A172 (cell line): Measurements from ENCODE around the gene AXL. TPM values are rescaled to one million over a fixed set of nuclear protein-coding genes. Genes with fewer than 3 reads are reported as not detected.

ENCODE experiments used
- DNase-seq: peaks from one replicate; pipeline ENCODE4 v3.0.0-alpha.2; 2015; ENCODE audit warnings: low spot score
- total RNA-seq: library from RNA; depleted of rRNA; stranded (reverse); fragments of >200 nt; shearing (Covaris generic); gene quantifications from 2 replicates; pipeline ENCODE4 v1.2.3, GENCODE V29; 2014

Gene AXL
- total RNA-seq, 1 experiment from 2014 or later: 457 TPM

DNA sequence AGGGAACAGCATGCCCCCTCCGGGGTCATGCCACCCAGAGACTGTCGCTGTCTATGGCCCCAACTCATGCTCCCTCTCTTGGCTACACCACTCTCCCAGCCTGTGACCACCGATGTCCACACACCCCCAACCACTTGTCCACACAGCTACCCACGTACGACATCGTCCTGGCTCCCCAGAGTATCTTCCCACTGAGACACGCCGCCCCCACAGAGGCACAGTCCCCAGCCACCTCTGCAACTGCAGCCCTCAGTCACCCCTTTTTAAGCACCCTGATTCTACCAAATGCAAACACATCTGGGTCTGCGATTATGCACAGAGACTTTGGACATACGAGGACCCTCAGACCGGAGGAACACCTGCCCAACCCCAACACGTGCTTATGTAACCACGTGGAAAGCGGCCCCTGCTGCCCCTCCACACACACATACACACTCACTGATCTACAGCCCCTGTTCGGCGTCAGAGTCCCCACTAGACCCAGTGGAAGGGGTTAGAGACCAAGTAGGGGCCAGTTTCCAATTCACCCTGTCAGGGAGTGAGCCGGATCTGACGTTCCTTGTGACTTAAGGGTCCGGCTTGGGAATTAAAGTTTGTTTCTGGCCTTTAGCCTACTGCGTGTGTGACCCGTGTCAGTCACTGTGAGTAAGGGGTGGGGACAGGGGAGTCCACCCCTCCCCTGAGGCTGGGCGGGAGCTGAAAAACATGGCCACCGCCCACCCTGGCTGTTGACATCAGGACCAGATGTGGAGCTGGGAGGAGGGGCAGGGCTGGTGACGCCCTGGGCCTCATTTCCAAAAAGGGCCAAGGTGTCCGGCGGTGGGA is 11.9 kb upstream of the AXL start:
- no peak for DNase-seq

DNA sequence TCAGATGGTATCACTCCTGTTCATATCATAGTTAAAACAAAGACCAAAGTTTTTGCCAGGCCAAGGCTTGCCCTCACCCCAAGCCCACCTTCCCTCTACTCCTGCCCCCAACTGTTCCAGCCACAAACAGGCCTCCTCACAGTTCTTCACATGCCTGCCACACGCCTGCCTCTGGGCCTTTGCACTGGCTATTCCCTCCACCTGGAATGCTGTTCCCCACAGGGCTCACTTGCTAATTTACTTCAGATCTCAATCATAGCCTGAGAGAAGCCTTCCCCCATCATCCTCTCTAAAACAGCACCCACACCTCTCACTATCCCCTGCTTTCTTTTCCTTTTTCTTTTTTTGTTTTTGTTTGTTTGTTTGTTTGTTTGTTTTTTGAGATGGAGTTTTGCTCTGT is 4.9 kb upstream of the AXL start:
- DNase-seq: no peak

DNA sequence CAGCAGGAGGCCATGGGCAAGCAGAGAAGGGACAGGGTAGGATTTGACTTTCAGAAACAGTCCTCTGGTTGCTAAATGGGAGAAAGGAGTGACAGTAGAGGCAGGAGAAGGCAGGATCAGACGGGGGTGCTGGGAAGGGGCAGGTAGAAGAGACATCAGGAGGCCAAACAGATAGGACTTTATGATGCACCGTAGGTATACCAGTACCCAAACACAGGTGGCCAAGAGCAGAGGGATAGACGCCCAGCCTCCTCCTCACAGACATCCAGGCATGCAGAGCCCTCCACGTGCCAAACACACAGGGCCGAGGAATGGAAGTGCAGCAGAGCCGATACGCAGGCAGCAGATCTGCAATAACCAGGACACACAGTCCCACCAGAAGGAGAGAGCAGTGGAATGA is 1.3 kb upstream of the AXL start:
- DNase-seq: no peak

DNA sequence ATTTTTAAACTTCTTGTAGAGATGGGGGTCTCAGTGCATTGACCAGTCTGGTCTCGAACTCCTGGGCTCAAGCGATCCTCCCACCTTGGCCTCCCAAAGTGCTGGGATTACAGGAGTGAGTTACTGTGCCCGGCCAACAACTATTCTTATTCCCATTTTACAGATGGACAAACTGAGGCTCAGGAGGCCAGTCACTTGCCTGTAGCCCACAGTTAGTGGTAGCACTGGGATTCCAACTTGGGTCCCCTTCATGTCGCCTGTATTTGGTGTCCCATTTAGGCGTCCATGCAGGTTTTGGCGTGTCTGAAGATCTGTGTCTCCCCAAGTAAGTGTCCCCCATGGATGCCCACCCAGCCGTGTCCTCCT is 791 bp upstream of the AXL start:
- no peak for DNase-seq

DNA sequence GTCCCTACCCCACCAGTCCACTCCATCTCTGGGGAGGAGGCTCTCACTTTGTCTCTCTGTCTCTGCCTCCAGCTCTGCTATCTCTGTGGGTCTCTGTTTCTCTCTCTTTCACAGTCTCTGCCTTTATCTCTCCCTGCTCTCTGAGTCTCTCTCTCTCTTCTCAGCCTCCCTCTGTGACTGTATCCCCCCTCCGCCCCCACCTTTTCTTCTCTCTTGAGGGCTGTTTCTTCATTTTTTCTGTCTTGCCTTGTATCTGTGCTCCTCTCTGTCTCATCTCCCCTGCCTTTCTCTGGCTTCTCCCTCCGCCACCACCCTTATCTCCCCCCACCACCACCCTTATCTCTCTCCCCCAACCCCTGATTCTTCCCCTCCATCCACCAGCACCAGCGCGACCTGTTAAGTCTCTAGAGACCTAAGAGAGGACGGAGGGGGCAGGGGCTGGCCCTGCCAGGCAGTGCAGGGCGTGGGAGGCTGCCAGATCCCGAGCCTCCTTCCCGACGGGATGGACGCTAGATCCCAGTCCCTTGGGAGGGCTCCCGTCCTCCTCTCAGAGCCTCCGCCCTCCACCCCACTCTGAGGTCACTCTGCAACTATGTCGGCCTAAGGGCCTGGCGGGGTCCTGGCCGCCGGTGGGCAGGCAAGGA is 1.0 kb downstream of the AXL start:
- DNase-seq: peak; percentile 62

DNA sequence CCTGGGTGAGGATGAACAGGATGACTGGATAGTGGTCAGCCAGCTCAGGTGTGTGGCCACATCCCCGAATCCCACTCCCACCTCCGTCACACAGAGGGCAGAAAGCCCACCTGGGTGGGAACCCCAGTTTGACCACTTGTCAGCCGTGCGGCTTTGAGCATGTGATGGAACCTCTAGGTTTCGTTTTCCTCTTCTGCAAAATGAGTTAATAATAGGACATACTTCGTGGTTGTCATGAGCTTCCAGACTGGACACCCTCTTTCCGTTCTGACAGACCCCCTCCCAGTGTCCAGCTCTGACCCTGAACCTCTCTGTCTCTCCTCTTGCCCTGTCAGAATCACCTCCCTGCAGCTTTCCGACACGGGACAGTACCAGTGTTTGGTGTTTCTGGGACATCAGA is 1.8 kb downstream of the AXL start:
- no peak for DNase-seq

DNA sequence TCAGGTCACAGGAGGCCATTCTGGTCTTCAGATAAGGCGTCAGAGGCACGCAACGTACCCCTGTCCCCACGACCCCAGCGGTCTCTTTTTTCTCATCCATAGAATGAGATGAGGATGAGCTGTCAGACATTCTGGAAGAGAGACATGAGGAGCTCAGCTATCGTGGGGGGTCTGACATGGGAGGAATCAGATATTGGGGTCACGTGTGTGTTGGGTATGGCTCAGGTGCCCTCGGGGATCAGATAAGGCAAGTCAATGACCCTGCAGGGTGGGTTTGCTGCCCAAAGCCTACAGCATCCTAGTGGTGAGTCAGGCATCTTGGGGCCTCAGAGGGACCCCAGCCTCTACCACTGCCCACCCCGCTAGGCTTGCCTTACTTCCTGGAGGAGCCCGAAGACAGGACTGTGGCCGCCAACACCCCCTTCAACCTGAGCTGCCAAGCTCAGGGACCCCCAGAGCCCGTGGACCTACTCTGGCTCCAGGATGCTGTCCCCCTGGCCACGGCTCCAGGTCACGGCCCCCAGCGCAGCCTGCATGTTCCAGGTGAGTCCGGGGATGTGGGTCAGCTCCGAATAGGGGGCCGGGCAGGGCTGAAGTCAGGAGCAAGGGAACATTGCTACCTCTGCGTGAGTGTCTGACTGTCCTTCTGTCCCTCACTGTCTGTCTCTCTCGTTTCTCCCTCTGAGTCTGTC is 2.6 kb downstream of the AXL start:
- no peak for DNase-seq

DNA sequence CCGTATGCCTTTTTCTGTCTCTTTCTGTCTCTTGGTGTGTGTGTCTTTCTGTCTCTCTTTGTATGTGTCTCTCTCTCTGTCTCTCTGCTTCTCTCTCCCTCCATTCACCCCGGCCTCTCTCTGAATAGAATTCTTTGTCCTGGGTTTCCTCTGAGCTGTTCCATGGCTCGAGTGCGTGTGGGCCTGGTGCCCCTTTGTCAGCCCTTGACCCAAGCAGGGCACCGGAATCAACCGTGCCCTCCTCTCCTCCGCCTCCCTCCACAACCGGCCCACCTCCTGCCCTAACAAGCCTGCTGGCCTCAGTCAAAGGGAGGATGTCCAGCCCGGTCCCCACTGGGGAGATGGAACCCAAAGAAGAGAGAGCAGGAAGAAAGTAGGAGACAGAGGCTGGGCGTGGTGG is 3.2 kb downstream of the AXL start:
- no peak for DNase-seq

DNA sequence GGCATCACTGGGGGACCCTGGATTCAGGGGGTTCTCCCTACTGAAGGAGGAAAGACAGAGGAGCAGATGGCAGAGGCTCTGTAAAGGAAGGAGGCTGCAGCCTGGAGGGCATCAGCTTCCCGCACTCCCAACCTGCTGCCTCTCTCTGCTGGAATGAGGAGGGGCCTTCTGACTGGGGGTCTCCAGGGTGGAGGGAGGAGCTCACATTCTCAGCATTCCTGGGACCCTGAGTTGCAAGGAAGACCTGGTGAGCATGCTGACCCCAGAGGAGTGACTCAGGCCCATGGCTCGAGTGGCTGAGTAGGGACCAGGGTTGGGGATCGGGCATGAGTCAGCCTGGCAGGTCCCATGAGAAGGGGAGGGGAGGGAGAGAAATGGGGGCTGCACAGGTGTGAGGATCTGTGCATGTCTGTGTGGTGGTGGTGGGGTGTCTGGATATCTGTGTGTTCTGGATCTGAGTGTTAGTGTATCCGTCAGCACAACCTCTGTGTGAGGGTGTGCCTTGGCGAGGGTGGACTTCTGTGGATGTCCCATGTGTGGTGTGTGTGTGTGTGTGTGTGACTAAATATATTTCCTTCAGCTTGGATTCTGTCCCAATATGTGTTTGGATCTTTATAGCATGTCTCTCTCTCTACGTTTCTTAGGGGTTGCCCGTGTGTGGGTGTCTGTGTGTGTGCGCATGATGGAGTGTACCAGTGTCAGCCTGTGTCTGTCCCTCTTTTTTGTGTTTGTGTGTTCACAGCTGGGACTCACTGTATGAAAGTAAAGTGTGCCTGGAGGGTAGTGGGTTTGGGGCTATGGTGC is 4.6 kb downstream of the AXL start:
- DNase-seq: peak; percentile 98

DNA sequence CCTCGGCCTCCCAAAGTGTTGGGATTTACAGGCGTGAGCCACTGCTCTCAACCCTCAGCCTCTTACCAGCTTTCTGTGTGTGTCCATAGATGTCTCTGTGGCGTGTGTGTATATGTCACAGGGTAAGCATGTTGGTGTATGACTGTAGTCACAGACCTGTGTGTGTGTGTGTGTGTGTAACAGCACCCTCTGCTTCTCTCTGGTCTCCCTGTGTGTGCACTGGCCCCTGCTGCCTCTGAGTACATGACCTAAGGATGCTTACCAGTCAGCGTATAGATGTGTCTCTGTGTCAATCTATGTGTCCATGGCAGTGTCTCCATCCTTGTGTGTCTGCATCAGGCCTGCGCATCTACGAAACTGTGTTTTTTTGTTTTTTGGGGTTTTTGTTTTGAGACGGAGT is 5.6 kb downstream of the AXL start:
- DNase-seq: no peak

DNA sequence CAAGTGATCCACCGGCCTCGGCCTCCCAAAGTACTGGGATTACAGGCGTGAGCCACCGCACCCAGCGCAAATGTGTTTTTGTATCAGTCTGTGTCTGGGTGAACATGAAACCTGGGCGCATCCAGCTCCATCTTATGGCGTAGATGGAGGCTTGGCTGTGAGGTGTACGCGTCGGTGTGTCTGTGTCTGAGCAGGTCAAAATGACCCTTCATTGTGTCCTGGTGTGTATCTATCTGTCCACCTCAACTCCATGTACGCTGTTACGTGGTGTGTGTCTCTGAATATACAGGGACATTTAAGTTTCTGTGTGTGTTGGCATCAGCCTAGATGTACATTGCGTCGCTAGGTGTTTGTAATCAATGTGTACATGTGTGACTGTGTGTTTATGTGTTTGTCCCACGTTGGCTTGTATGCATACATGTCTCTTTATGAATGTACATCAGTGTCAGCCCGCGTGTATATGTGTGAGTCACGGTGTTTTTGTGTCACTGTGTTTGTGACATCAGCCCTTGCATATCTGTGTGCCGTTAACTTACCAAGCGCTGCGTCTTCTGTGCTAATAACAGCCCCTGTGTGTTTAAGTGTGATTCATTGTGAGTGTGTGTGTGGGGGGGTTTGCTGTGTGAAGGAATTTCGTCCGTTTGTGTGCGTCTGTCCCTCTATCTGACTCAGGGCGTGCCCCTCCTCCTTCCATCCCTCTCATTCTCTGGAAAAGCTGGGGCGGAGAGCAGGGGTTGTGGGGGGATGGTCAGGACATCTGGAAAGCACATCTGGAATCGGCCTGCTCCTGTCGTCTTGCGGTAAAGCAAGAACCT is 6.4 kb downstream of the AXL start:
- DNase-seq: peak; percentile 99

DNA sequence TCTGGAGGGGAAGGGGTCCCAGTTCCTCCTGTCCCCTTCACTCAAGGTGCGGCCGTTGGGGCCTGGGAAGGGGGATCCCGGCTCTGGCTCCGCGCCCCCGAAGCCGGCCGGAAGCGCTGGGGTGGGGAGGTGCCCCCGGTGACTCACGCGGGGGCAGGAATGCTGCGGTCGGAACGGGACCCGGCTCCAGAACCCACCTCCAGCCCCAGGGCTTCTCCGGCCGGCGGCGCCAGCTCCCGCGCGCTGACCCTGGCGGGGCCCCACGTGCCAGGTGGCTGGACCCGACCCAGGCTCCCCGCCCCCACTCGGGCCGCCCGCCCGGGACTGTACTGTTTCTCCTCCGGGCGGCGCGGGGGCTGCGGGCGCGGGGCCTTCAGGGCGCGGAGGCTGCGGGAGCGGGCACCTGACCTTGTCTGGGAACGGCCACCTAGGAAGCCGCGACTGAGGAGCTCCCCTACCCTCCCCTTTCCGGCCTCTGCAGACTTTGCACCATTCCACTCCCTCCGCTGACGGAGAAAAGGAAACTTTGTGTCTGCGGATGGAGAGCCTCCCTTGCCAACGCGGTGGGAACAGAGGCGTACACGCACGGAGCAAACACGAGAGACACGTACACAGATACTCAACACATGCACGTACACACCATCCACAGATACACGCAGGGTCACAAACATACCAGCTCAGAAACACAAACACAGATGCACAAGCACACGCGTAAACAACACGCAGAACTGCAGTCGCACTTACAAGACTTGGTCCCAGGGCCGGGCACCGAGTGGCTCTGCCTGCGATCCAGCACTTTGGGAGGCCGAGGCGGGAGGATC is 7.2 kb downstream of the AXL start:
- DNase-seq: no peak

DNA sequence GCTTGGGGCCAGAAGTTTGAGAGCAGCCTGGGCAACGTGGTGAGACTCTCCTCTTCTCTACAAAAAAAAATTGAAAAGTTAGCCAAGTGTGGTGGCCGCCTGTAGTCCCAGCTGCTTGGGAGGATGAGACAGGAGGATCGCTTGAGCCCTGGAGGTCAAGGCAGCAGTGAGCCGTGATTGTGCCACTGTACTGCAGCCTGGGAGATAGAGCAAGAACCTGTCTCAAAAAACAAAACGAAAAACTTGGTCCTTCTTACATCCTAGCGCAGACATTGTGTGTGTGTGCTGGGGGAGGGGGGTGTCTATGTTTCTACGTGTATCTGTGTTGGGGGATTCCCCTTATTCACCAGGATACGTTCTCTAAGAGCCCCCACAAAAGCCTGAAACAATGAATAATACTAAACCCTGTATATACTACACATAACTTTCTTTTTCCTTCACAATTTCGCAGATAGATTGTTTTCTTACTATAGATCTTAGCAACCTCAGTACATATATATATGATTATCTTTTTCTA is 7.9 kb downstream of the AXL start:
- DNase-seq: no peak

DNA sequence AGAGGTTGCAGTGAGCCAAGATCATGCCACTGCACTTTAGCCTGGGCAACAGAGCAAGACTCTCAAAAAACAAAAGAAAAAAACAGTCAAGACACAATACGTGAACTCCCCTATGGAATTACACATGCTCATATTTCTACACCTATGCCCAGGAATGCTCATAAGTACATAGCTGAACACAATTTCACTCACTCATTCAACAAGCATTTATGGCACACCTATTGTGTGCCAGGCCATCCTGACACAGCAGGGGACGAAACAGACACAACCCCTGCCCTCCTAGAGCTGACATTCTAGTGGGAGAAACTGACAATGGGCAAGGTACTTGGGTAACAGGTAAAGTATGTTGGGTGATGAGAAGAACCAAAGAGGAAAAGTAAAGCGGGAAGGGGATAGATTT is 9.5 kb downstream of the AXL start:
- no peak for DNase-seq

DNA sequence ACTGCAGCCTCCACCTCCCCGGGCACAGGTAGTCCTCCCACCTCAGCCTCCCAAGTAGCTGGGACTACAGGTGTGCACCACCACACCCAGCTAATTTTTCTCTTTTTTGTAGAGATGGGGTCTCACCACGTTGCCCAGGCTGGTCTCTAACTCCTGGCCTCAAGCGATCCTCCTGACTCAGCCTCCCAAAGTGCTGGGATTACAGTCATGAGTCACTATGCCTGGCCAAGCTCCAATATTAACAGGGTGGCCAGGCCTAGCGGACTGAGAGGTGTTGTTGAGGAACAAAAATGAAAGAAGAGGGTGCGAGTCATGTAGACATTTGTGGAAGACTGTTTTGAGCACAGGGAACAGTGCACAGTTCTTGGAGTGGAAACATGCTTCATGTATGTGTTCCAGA is 10.3 kb downstream of the AXL start:
- DNase-seq: peak; percentile 68

DNA sequence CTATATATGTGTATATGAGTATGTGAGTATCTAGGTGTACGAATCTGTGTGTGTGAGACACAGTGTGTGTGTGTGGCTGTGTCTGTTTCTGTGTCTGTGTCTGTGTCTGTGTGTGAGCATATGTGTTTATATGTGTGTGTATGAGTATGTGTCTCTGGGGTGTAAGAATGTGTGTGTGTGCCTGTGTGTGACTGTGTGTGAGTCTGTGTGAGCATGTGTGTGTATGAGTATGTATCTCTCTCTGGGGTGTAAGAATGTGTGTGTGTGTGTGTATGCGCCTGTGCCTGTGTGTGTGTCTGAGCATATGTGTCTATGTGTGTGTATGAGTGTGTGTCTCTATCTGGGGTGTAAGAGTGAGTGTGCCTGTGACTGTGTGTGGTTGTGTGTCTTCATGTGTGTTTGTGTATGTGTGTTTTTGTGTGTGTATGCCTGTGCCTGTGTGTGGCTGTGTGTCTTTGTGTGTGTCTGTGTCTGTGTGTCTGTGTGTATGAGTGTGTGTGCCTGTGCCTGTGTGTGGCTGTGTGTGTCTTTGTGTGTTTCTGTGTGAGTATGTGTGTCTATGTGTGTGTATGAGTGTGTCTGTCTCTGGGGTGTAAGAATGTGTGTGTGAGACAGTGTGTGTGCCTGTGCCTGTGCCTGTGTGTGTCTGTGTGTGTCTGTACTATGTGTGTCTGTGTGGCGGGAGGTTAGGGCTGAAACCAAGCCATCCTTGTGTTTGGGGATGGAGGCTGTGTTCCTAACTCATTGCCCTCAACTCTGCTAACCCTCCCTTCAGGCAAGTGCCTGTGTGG is 11.2 kb downstream of the AXL start:
- DNase-seq: no peak

DNA sequence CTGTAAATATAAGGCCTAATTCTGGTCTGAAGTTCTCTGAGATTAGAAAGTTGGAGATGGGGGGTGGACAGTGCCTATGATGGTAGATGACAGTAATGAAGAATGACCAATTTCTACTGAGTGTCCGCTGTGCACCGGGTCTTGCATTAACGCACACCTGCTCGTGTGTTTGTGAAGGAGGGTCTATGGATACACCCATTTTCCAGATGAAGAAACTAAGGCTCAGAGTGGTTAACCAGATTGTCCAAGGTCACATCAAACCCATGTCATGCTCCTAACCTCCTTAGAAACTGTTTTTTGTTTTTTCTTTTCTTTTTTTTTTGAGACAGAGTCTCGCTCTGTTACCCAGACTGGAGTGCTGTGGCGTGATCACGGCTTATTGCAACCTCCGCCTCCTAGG is 13.7 kb downstream of the AXL start:
- no peak for DNase-seq

DNA sequence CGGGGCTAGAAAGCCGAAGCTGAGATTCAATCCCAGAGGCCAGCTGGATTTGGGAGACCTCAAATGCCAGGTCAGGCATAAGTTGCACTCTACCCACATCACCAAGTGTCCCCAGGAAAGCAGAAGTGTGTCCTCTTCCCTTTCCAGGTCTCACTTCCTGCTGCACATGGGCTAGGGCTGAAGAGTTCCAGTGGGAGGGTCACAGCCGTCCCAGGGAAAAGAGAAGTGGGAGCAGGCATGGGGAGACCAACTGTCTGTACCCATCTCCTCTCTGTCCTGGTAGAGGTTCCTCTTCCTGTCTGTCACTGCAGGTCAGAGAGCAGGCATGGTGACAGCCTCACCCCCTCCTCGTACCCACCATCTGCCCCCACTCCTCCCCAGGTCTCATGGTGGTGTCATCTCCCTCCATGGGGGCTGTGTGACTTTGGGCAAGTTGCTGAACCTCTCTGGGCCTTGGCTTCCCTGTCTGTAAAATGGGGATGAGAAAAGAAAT is 14.8 kb downstream of the AXL start:
- no peak for DNase-seq

DNA sequence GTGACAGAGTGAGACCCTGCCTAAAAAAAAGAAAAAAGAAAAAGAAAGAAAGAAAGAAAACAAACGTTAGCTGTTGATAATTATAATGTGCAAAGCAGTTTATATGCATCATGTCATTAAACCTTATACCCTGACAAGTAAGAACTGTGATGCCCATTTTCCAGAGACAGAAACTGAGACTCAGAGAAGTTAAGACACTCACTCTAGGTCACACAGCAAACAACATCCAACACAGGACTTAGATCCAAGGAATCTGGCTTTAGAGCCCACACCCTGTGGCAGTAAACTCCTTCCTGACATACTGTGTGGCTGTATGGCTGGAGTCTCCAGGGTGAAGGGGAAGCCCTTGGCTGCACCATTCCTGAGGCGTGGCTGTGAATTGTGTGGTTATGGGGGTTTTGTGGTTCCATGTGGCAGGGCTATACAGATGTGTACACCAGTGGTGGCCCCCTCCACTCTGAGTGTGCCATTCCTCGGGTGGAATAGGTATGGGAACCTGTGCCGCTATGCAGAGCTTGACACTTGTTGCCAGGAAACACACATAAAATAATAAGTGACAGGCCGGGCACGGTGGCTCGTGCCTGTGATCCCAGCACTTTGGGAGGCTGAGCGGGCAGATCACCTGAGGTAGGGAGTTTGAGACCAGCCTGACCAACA is 15.6 kb downstream of the AXL start:
- no peak for DNase-seq
